HG03442 (cell line): ENCODE data around the gene ACTR8.

Experiments
- ATAC-seq: cut with Tn5 transposase; IDR thresholded peaks from one replicate; pipeline ENCODE4 v1.9.1; 2021; ENCODE audit warnings: mild to moderate bottlenecking, moderate library complexity; ENCODE audit not compliant: unreplicated experiment

The ACTR8 gene

DNA sequence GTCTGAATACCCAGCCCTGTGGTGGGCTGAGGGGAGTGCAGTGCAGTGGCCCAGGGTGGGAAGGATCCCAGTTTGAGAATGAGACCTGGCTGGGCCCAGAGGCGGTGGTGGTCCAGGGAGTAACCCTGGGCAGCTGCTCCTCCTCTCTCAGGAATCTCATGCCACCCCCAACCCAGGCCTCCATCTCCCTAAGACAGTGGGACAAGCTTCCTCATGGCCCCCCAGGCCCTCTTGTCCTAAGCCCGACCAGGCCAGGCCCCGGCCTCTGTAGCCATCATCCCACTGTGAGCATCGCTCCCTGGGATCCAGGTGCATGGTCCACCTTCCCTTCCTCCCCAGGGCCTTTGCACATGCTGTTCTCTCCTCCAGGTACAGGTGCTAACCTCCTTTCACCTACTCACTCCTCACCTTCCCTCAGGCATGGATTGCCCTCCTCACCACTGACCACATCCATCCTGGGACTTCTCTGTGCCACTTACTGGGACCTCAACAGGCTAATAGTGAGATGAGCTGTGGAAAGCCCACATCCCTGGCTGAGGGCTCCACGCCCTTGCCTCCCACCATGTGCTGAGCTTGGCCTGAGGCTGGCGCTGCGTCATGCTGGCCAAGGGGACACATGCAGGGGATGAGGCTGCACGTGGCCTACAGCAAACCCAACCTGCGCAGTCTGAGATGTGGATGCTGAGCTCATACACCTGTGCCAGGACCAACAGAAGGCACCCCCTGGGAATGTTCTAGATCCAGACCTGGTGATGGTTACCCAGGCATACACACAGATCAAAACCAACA, 45.7 kb downstream of the ACTR8 start:
- ATAC-seq: no peak

DNA sequence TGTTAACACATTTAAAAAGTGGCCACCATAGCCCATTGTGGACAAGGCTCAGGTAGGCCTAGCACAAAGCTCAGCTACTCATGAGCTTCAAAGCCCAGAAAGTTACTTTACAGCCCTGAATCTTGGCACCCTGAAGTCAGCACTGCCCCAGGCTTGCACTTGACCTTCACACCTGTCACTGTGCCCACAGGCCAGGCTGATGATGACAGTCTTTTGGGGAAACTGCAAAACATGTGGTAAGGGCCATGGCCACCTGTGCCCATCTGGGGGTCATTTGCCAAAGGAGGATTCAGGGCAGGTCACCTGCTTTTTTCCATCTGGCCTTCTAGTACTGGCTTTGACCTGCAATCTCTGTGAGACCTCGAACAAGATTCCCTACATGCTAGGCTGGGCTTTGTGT, 46.7 kb downstream of the ACTR8 start:
- ATAC-seq: no peak

DNA sequence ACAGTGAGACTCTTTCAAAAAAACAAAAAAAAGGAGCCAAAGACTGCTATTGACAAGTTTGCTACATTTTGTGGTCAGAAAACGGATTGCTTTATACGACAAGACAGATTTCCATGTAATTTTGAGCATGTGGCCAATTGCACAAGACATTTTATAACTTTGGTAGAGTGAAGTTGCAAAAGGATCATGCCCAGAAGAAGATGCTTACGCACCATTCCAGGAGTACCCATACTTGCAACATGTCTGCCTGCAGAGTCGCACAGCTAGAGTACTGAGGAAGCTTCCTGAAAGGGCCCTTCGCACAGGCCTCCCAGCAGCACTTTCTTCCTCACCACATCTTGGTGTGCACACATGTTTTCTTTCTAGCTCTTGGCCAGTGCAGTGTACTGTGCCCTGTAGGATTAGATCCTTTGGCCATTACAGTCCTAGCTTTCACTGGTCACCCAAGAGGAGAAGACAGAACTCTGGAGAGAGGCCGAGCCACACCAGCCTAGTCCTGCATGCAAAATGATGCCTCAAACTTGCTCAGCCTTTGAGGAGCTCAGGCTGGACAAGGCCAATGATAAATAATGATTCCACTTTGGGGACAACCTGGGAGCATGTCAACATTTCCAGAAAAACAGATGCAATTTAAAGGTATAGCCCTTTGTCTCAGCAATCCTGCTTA, 47.4 kb downstream of the ACTR8 start:
- no peak for ATAC-seq

- no peak for ATAC-seq
Observed at GRCh38 chr3:53833700-53834099, 48.3 kb downstream of the ACTR8 start.

- no peak for ATAC-seq
Observed at GRCh38 chr3:53833053-53833645, 48.8 kb downstream of the ACTR8 start.

DNA sequence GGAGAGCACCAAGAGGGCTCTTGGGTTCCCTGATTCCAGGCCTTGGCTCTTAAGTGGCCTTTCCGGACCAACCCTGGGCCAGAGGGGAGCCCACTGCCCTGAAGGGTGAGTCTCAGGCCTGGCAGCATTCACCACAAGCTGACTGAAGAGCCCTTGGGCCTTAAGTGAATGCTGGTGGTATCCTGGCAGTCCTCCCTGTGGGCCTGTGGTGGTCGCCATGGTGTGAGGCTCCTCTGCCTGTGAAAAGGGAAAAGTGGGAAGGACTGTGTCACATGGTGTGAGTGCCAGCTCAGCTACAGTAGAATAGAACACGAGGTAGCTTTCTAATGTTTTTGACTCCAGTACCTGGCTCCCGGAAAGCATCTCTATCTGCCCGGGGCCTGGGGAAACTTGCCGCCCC, 51.0 kb downstream of the ACTR8 start:
- no peak for ATAC-seq

- ATAC-seq: no peak
Observed at GRCh38 chr3:53829605-53830004, 52.3 kb downstream of the ACTR8 start.

DNA sequence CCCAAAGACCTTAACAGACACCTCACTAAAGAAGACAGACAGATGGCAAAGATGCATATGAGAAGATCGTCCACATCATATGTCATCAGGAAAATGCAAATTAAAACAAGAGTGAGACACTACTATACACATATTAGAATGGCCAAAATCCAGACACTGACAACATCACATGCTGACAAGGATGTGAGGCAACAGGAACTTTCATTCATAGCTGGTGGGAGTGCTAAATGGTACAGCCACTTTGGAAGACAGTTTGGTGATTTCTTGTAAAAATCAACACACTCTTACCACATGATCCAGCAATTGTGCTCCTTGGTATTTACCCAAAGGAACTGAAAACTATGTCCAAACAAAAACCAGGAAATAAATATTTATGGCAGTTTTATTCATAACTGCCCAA, 53.4 kb downstream of the ACTR8 start:
- no peak for ATAC-seq

DNA sequence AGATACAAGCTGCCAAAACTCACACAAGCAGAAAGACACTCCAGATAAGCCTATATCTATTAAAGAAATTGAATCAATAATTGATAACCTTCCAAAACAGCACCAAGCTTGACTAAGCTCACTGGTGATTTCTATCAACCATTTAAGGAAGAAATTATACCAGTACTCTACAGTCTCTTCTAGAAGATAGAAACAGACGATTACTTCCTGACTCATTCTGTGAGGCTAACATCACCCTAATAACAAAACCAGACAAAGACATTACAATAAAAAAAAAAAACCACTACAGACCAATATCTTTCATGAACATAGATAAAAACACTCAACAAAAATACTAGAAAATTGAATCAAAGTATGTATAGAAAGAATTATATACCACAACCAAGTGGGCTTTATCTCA, 55.9 kb downstream of the ACTR8 start:
- ATAC-seq: no peak

- no peak for ATAC-seq
Observed at GRCh38 chr3:53824795-53825194, 57.2 kb downstream of the ACTR8 start.

DNA sequence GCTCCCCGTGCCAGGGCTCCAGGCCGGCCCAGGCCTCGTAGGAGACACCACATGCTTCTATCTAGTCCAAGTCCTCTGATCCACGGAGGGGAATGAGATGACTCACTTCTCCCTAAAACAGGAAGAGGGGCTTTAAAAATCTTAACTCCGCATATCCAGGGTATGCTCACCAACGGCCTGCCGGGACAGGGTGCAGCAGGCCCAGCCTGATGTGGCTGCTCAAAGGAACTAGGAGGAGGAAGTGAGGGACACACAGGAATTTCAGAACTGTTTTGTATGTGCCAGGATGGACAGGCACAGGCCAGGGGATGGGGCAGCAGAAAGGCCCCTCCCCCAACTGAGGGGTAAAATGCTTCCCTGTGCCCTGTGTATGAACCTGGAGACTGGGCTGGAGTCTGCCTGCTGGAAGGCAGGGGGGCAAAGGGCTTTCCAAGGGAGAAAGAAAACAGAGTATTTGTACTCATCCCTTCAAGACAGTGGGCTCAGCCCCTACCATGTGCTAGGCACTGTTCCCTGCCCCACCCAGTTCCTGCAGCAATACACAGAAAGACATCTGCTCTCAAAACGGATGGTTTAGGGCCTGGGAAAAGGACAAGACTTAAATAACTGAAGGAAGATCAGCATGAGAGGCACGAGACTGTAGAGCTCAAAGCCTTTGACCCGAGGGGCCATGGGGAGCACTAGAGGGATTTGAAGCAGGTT, 57.8 kb downstream of the ACTR8 start:
- no peak for ATAC-seq

GRCh38 chr3:53823026-53823955, 58.7 kb downstream of the ACTR8 start:
- ATAC-seq: no peak

DNA sequence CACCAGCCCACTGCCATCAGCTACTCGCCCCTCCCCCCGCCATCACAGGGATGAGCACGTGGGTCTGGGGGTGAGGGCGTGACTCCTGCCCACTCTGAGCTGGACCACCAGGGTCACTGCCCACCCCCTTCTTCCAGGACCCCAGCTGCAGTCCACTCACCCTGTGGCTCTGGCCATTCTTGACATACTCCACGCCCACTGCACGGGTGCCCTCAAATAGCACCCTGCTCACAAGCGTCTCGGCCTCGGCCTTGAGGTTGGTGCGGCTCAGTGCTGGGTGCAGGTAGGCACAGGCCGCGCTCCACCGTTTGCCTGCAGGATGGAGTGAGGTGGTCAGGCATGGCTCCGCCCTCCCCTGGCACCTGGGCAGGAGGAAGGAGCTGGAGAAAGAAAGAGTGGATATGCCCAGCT, 59.6 kb downstream of the ACTR8 start:
- ATAC-seq: no peak

- no peak for ATAC-seq
Observed at GRCh38 chr3:53821631-53822121, 60.3 kb downstream of the ACTR8 start.

- ATAC-seq: no peak
Observed at GRCh38 chr3:53820756-53821580, 61.0 kb downstream of the ACTR8 start.

DNA sequence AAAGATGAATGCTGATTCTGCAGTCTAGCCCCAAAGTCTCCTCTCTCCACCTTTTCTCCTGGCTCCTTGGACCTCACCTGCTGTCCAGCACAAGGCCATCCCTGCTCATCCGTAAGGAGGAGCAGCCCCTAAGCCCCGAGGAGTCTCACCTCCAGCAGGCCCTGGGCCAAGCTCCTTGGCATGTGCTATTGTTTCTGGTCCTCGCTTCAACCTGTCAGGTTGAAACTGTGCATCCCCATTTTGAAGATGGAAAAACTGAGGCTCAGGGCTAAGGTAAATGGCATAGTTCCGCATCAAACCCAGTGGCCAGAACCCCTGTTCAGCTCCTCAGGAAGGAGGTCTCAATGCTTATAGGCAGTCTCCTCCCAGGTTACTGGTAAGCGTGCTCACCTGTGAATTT, 61.9 kb downstream of the ACTR8 start:
- no peak for ATAC-seq

DNA sequence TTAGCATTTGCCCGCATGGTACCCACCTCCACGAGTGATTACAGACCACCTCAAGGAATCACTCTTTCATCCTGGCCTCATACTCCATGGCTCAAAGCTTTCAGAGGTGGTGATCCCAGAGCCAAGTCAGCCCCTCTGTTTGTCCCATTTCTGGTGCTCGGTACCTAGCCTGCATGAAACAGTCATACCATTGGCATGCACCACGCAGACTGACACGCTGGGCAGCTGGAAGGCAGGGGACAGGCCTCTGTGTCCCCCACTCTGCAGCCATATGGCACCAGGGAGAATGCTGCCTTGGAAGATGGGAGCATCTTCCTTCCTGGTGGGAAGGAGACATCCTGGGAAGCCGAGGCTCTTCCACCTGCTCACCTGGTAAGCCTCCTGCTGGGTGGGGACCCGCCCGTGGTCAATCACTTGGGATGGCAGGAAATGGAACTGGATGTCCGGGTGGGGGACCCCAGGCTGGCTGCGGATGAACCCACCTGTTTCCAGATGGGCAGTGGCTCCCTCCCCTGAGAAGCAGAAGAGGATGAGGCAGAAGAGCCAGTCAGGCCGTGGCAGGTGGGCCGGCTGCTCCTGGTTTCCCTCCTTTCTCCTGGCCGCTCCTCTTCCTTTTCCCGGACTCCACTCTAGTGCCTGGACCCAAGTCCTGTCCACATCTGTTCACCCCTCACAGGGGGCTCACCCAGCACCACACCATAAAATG, 62.6 kb downstream of the ACTR8 start:
- ATAC-seq: no peak

GRCh38 chr3:53818221-53819162, 63.5 kb downstream of the ACTR8 start:
- no peak for ATAC-seq
